Neuron (in vitro differentiated cells): ENCODE measurements around the gene PDK4.
"Not testable (repeated sequence)": the region's sequence is repeated elsewhere in the genome, so short reads cannot be mapped to it uniquely, and the experiment has no call there.

Source experiments
- H2AFZ ChIP-seq: one replicate; pipeline ENCODE4 v1.6.1; 2013; ENCODE audit warnings: low read depth, mild to moderate bottlenecking, inconsistent platforms, low read length, moderate library complexity
- H3K27me3 ChIP-seq: one replicate; pipeline ENCODE4 v1.6.1; 2013; ENCODE audit warnings: low read length; ENCODE audit not compliant: insufficient read depth
- H3K36me3 ChIP-seq: one replicate; pipeline ENCODE4 v1.6.1; 2013; ENCODE audit warnings: low read length; ENCODE audit not compliant: insufficient read depth
- H3K4me1 ChIP-seq: one replicate; pipeline ENCODE4 v1.6.1; 2013; ENCODE audit warnings: low read length; ENCODE audit not compliant: insufficient read depth
- H3K4me3 ChIP-seq: 2 replicates; pipeline ENCODE4 v1.5.1; 2013; ENCODE audit warnings: mild to moderate bottlenecking, low read length, moderate library complexity
- H3K9me3 ChIP-seq: one replicate; pipeline ENCODE4 v1.6.1; 2013; ENCODE audit warnings: low read length

The PDK4 gene

DNA sequence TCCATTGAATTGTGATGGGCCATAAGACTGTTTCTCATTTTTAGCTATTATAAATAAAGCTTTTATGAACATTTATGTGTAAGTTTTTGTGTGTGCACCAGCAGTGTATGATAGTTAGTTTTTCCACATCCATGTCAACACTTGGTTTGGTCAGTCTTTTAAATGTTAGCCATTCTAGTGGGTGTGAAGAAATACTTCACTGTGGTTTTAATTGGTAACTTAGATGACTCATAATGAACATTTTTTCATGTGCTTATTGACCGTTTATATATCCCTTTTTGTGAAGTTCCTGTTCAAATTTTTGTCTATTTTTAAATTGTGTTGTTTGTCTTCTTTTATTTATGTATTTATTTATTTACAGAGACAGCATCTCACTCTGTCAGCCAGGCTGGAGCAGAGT lies 23.6 kb upstream of the PDK4 start:
- Histone ChIP-seq H2AFZ (no peak overlapping the region), H3K4me3 (no peak overlapping the region), H3K9me3 (no peaks in the 10 kb centered on the region), H3K4me1 (peaks cover 11% of the 10 kb centered on the region), H3K27me3 (no peaks in the 10 kb centered on the region), H3K36me3 (no peaks in the 10 kb centered on the region)

DNA sequence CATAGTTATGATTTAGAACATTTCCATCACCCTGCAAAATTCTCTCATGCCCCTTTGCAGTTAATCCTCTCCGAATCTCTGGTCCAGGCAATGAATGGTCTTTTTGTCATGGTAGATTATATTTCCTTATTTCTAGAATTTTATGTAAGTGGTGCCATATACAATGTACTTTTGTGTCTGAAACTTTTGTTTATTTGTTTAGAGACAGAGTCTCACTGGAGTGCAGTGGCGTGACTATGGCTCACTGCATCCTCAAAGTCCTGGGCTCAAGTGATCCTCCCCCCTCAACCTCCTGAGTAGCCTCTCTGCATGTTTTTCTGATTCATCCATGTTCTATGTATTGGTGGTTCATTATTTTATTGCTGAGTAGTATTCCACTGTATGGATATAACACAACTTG lies 23.2 kb upstream of the PDK4 start:
- Histone ChIP-seq H3K9me3 (peaks cover 1% of the 10 kb centered on the region), H3K36me3 (no peaks in the 10 kb centered on the region), H3K27me3 (no peaks in the 10 kb centered on the region), H2AFZ (no peak overlapping the region), H3K4me3 (no peak overlapping the region), H3K4me1 (peaks cover 11% of the 10 kb centered on the region)

DNA sequence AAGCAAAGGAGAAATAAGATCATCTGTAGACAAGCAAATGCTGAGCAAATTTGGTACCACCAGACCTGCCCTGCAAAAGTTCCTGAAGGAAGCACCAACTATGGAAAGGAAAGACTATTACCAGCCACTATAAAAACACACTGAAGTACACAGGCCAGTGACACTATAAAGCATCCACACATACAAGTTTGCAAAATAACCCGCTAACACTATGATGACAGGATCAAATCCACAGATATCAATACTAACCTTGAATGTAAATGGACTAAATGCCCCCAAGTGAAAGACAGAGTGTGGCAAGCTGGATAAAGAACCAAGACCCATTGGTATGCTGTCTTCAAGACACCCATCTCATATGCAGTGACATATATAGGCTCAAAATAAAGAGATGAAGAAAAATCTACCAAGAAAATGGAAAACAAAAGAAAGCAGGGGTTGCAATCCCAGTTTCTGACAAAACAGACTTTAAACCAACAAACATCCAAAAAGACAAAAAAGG lies 18.2 kb upstream of the PDK4 start:
- Histone ChIP-seq H3K4me1 (peaks cover 13% of the 10 kb centered on the region), H3K36me3 (no peaks in the 10 kb centered on the region), H3K27me3 (no peaks in the 10 kb centered on the region), H3K4me3 (no peak overlapping the region), H3K9me3 (peaks cover 3% of the 10 kb centered on the region), H2AFZ (no peak overlapping the region)

DNA sequence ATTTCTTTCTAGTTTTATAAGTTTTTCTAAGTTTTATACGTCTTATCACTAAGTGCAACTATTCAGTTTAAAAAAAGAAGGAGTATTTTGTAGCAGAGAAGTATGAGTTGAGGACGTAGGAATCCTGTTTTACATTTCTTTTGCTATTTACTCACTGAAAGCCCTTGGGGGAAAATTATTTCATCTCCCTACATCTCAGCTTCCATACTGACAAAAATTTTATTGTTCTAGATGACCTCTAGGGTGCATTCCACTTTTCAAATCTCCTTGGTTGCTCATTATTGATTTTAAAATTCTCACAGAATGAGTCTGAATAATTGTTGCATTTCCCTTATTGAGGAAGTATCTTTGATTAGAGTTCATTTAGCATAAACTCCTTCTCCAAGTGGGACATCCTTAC lies 14.9 kb upstream of the PDK4 start:
- Histone ChIP-seq H3K9me3 (peaks cover 3% of the 10 kb centered on the region), H3K36me3 (no peaks in the 10 kb centered on the region), H3K27me3 (no peaks in the 10 kb centered on the region), H3K4me1 (peaks cover 33% of the 10 kb centered on the region), H2AFZ (no peak overlapping the region), H3K4me3 (no peak overlapping the region)

DNA sequence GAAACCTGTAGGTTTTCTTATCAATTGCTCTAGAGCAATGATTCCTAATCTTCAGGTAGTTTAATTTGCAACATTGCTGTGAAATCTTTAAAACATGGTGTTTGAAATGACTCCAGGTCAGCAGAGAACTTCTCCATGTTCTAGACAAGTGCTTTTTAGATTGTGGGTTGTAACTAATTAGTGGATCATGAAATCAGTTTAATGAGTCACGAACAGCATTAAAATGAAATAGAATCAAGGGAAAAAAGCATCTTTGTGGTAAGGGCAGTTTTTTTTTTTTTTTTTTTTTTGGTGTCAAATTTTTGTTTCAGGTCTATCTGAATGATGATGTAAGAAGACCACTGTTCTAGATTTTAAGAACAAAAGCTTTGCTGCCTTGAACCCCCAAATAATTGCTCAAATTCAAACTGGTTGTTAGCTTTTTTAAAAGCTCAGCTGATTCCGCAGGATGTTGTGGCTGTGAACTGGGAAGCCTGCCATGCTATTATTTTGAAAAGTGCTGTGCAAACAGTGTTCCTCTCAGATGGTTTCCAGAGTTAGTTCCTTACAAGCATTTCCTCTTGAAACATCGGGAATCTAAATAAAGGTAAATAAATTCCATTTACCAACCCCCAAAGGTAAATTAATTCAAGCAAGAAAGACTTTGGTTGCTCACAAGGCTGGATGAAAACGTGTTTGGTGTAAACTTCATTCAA lies 13.1 kb upstream of the PDK4 start:
- Histone ChIP-seq H2AFZ (peak overlapping the region; percentile 35), H3K36me3 (no peaks in the 10 kb centered on the region), H3K4me3 (peak overlapping the region; percentile 26), H3K9me3 (peaks cover 1% of the 10 kb centered on the region), H3K27me3 (no peaks in the 10 kb centered on the region), H3K4me1 (peaks cover 33% of the 10 kb centered on the region)

DNA sequence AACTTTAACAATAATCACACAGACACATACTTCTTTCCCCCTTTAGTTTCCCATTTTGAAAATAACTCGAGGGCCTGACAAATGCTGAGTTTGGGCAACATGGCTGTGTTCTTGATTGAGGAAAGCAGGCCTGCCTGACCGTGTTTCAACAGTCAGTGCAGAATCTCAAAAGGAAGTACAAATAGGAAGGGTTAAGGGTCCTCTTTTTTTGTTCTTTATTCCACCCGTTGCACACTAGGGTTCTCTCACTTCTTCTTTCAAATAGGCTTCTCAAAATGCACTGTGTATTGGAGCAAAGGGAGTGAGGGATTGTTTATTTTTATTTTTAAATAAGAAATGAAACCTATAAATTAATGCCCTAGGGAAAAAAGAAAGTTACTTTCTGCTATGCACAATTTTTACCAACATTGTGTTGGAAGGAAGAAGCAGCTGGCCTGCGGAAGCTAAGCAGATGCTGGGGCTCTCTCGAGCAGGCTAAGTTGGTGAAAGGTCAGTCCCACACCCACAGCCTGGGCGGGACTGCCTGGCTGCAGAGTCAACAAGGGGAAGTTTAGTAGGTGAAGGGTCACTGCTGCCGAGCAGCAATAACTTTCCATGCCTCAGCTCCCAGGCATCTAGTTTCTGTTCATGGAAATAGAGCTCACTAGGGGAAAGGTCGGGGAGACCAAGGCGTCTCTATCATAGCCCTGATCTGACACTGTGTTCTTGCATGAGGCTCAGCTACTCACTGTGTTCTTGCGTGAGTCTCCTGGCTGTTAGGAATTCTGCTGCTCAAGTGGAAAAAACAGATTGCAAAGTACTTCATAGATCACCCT lies 12.2 kb upstream of the PDK4 start:
- no peaks in the 10 kb centered on the region for H3K36me3 ChIP-seq
- peak overlapping the region; percentile 35 for H2AFZ ChIP-seq
- H3K4me3 ChIP-seq, result peak overlapping the region; percentile 26
- no peaks in the 10 kb centered on the region for H3K9me3 ChIP-seq
- no peaks in the 10 kb centered on the region for H3K27me3 ChIP-seq
- H3K4me1 ChIP-seq, result peaks cover 33% of the 10 kb centered on the region

DNA sequence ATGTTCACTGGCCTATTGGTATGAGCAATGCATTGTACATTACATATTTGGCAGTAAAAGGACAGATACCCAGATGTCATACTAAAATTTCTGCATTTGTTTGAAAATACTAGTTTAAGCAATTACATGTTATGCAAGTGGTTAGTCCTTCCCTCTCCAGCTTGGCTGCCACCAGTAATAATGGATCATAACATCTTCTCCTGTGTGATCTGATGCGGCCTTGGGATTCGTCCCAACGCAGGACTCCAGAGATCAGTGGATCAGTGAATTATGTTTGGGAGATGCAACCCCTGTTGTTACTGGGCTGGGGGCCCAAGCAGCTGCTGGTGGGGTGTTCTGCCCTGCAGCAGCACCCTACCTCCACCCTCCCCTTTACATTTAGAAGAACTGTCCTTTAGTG lies 11.2 kb upstream of the PDK4 start:
- Histone ChIP-seq H2AFZ (no peak overlapping the region), H3K9me3 (no peaks in the 10 kb centered on the region), H3K27me3 (peaks cover 2% of the 10 kb centered on the region), H3K4me1 (peaks cover 33% of the 10 kb centered on the region), H3K36me3 (no peaks in the 10 kb centered on the region), H3K4me3 (no peak overlapping the region)

DNA sequence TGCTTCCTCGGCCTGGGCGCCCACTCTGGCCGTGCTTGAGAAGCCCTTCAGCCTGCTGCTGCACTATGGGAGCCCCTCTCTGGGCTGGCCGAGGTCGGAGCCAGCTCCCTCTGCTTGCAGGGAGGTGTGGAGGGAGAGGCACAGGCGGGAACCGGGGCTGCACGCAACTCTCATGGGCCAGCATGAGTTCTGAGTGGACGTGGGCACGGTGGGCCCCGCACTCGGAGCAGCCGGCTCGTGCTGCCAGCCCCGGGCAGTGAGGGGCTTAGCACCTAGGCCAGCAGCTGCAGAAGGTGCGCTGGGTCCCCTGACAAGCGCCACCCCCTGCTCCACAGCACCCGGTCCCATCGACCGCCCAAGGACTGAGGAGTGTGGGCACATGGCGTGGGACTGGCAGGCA lies 9.0 kb upstream of the PDK4 start:
- Histone ChIP-seq H3K27me3 (peaks cover 4% of the 10 kb centered on the region), H3K36me3 (no peaks in the 10 kb centered on the region), H3K4me3 (no peak overlapping the region), H3K9me3 (no peaks in the 10 kb centered on the region), H2AFZ (no peak overlapping the region), H3K4me1 (peaks cover 23% of the 10 kb centered on the region)

DNA sequence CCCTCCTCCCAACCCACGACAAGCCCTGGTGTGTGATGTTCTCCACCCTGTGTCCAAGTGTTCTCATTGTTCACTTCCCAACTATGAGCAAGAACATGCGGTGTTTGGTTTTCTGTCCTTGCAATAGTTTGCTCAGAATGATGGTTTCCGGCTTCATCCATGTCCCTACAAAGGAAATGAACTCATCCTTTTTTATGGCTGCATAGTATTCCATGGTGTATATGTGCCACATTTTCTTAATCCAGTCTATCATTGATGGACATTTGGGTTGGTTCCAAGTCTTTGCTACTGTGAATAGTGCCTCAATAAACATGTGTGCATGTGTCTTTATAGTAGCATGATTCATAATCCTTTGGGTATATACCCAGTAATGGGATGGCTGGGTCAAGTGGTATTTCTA lies 8.5 kb upstream of the PDK4 start:
- H3K9me3 ChIP-seq, H3K36me3 ChIP-seq: not testable (repeated sequence)

DNA sequence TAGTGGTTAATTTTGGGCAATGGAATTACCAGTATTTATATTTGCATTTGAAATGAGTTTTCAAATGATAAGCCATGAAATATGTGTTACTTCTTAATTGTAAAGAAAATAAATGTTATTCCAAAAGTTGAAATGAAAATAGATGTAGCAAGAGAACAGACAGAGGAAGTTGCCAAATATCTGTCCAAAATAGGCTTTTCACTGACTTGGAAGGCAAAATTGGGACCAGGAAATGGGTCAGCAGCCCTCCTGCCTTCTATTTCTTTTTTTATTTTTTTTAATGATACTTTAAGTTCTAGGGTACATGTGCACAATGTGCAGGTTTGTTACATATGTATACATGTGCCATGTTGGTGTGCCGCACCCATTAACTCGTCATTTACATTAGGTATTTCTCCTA lies 8.1 kb upstream of the PDK4 start:
- not testable (repeated sequence) for H3K4me3 ChIP-seq, H3K9me3 ChIP-seq, H2AFZ ChIP-seq, H3K36me3 ChIP-seq, H3K27me3 ChIP-seq
- H3K4me1 ChIP-seq, result peaks cover 18% of the 10 kb centered on the region

More for the DNA sequence above, 8.5 kb upstream of the PDK4 start:
- H3K4me1 ChIP-seq, result peaks cover 22% of the 10 kb centered on the region
- H3K27me3 ChIP-seq, H3K4me3 ChIP-seq, H2AFZ ChIP-seq: not testable (repeated sequence)

DNA sequence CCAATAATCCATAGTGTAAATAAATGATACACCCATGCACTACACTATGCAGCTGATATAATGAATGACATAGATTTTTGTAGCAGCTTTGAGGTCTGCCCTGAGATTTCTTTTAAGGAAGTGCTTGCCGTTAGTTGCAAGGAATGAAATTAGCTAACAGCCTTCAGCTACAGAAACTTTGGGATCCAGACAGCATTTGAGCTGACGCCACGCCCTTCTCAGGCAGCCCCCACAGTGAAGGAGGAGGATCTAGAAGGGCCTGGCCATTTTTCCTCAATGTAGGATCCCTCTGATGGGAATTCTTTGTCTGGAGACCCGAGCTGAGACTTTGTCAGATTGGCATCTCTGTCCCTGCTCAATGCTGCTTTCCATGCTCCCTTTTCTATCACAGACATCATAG lies 6.1 kb upstream of the PDK4 start:
- Histone ChIP-seq H3K9me3 (no peaks in the 10 kb centered on the region), H3K36me3 (no peaks in the 10 kb centered on the region), H3K4me3 (no peak overlapping the region), H2AFZ (no peak overlapping the region), H3K4me1 (no peaks in the 10 kb centered on the region), H3K27me3 (peaks cover 12% of the 10 kb centered on the region)

DNA sequence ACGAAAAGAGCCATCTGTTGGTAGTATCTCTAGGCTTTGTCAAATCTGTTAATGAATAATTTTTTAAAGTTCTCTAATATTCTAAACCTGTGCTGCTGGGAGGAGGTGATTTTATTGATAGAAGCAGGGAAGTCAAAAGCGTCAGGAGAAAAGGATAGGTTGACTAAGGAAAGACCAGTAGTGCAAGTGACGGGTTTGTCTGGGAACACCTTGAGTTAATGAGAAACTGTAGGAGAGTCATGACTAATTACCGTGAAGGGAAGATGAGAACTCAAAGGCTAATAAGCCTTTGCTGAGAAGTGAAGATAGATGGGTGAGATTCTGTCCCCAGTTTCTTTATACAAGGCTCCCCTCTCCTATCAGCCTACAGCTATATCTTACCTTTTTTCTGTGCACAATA lies 5.0 kb upstream of the PDK4 start:
- Histone ChIP-seq H3K36me3 (no peaks in the 10 kb centered on the region), H3K27me3 (peaks cover 16% of the 10 kb centered on the region), H3K4me1 (peaks cover 7% of the 10 kb centered on the region), H3K9me3 (no peaks in the 10 kb centered on the region), H2AFZ (no peak overlapping the region), H3K4me3 (no peak overlapping the region)

DNA sequence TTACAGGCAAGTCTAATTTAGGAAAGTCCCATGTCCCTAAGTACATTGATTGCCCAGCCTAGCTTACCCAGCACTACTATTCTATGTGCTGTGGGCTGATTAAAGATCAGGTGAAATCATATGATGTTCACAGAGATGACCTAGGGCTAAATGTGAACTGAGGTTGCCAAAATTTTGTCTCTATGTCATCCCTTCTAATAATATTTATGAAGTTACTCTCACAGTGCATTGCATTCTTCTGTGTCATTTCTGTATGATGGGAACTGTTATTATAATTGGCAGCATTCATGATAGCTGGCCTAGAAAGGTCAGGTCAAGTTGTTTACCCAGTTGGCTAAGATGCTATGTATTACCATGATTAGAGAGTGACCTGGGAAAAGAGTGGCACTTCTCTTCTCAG lies 2.8 kb upstream of the PDK4 start:
- peaks cover 24% of the 10 kb centered on the region for H3K27me3 ChIP-seq
- peaks cover 12% of the 10 kb centered on the region for H3K4me1 ChIP-seq
- H2AFZ ChIP-seq, result no peak overlapping the region
- H3K9me3 ChIP-seq, result no peaks in the 10 kb centered on the region
- no peaks in the 10 kb centered on the region for H3K36me3 ChIP-seq
- H3K4me3 ChIP-seq, result no peak overlapping the region
